HPDE6-E6E7 (cell line): ENCODE measurements around the gene SLC39A8.

ENCODE experiments used
- DNase-seq: peaks from one replicate; pipeline ENCODE4 v3.0.0; 2011; ENCODE audit warnings: missing footprints; ENCODE audit errors: extremely low spot score

Gene SLC39A8

DNA sequence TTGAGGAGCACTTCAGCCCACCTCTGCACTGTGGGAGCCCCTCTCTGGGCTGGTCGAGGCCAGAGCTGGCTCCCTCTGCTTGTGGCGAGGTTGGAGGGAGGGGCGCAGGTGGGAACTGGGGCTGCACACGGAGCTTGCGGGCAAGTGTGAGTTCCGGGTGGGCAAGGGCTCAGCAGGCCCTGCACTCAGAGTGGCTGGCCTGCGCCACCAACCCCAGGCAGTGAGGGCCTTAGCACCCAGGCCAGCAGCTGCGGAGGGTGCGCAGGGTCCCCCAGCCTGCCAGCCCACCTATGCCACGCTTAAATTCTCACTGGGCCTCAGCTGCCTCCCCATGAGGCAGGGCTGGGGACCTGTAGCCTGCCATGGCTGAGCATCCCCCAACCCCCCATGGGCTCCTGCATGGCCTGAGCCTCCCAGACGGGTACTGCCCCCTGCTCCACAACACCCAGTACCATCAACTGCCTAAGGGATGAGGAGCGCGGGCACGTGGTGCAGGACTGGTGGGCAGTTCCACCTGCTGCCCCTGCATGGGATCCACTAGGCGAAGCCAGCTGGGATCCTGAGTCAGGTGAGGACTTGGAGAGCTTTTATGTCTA, 110.9 kb downstream of the SLC39A8 start:
- no peak for DNase-seq

DNA sequence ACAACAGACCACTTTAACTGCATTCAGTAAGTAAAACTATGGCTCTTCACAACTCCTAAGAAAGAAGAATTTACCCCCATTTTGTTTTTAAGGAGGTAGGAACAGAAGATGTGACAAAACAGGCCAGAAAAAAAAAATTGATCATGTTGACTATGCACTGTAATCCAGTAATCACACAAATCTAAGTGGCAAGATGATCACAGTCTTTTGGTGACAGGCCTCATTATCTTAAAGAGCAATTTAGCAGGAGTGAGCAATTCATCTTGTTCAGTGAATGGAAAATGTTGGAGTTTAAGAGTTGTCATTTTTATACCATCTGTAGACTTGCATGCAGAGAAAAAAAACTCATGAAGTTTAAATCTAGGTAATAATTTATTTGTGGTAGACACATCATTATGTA, 115.1 kb downstream of the SLC39A8 start:
- DNase-seq = no peak

DNA sequence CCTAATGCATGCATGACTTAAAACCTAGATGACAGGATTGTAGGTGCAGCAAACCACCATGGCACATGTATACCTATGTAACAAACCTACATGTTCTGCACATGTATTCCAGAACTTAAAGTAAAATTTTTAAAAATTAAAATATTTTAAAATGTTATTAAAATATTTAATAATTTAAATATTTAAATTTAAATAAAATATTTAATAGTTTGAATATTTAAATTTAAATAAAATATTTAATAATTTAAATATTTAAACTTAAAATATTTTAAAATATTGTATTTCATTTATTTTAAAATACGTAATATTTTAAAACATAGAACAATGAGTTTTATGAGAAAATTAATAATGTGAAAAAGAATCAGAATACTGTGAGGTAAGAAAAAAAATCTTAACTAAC, 117.9 kb downstream of the SLC39A8 start:
- DNase-seq = no peak

DNA sequence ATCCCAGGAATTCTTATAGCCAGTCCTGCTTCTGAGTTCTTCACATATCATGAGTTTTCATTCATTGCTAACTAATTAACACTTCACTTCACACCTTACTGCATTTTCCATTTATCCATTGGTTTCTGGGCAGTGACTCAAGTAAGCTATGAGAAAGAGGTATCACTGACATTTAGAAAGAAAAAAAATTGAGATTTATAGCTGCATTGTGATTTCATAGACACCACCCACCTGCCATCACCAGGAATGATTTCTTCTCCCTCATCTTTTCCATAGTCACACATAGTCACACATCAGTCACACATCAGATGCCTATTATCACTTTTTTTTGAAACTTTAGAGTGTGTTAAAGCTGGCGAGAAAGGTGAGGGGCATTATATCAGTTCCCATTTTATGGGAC, 121.8 kb downstream of the SLC39A8 start:
- DNase-seq = no peak

DNA sequence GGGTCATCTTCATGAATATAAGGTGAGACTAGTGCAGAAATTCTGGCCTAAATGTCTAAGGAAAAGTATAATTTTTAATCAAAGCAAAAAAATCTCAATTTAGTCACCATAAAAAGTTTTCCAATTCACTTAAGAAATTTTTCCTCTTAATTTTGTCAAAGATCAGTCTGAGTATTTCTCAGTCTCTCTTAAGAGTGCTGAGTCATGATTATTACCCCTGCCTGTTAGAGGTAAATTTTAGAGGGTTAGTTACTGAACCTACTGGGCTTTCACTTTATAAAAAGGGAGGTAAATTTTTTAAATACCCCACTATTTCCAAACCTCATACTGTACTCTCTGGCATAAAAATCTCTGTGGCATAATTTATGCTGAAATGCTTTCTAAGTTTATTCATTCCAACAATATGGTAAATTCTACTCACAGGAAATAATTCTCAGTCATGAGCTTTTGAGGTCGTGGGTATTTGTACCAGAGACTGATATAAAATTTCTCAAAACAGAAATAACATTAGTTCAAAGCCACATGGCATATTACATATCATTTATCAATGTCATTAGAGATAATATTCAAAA, 122.4 kb downstream of the SLC39A8 start:
- no peak for DNase-seq

DNA sequence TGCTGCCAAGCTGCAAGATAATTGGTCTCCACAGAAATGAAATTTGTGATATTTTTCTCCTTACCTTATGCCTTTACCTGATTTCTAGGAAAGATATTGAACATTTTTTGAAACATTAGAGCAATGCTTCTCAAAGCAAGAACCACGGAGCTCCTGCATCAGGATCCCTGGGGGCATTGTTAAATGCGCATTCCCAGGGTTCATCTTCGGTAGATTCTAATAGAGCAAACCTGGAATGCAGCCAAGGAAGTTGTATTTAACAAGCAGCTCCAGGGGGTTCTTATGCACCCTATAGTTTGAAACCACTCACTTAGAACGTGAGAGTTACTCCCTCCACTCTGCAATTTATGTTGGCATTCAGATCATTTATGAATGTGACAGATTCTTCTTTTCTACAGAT, 126.2 kb downstream of the SLC39A8 start:
- DNase-seq = no peak

DNA sequence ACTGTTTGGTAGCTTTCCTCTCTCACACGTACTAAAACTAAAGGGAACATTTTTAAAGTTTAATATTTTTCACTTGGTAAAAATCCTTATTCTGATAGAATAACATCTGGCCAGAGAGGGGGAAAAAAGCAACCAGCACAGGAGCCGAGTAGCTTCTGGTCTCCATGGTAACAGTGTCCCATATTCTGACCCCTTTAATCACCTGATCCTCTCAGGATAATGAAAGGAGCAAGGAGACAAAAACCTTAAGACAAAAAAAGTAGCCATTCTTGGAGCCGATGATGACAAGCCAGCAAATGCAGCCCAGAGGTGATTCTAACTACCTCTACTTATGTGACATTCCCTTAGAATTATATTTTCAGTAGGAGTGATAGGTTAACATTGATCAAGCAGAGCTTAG, 126.6 kb downstream of the SLC39A8 start:
- DNase-seq = no peak

DNA sequence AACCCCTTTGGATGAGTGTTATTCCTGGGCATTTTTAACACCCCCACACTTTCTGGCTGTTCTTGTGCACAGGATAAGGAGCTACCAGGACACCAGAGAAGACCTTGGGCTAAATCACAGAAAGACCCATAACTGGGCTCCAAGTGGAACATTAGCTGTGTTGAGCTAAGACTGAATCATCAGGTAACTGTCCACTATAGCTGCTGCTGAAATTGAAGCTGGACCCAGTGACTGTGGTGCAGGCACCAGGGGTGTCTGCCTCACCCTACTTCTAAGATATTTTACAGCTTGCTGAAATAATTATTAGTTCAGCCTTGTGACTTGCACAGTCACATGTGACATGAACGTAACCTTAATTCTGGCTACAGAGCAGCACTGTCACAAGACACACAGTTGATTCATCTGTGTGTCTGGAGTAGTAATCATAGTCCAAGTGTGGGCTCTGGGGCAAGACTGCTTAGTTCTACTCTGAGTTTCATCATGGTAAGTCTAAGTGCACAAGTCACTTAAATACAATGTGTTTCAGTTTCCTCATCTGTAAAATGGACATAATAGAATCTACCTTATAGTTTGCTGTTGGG, 127.4 kb downstream of the SLC39A8 start:
- no peak for DNase-seq

DNA sequence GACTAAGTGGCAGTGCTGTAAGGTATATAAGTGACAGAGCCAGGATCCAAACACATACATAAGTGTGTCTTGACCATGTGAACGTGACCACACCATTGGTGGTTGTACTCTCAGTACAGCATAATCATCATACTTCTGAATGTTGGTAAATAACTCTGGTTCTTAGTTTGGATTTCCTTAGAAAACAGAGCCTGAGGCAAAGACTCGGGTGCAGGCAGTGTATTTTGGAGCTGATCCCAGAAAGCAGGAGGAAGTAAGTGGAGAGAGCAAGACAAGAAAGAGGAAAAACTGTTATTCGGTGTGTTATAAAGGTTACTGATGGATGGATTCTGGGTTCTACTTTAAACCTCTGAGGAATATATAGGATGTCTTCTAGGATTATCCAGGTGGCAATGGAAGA, 127.9 kb downstream of the SLC39A8 start:
- DNase-seq = no peak

DNA sequence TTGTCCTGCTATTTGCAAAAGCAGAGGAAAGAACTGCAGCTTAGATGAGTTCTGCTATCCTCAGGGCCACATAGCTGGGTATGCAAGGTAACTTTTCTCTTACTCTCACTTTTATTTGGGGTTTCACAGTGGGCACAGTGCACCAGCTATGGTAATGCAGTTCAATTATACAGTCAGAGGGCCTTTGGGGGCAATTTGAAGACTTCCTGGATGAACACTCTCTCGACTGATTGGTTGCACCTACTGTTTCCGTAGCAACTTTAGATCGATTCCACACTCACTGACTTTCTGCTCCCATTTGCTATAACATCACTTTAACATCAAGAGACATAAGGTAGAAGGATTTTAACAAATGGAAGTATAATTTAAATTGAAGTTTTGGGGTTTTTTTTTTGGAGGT, 128.6 kb downstream of the SLC39A8 start:
- DNase-seq = no peak

DNA sequence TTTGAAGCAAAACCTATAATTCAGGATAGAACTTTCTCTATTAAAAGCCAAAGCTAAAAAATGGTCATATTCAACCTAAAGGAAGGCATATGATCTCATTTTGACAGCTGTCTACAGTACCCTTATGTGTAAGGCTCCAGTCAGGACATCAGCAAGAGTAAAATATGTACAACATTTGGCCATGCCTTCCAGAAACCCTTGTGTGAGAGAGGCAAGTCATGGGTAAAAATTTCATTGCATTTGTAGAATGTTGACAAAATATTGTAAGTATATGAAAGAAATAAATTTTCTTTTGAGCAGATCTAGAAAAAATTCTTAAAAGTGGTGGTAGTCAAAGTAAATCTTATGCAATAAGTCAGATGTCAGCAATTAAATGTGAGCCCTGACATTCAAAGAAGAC, 132.3 kb downstream of the SLC39A8 start:
- DNase-seq = no peak
